ENCODE results near the gene EVI5L.

GRCh38 chr19:7910321-7911161 lies 80.5 kb downstream of the EVI5L start:
- TF ChIP-seq EP300 (IDR thresholded peaks at IDR 0.05; ENCODE audit: borderline replicate concordance in 1 of 2, low read depth in 2 of 2, low read length in 2 of 2) (no peak), CTCF (IDR thresholded peaks at IDR 0.05; ENCODE audit: control extremely low read depth in 1 of 3, insufficient read depth in 1 of 3, low read depth in 1 of 3, low read length in 3 of 3) (no peak), JUND (IDR thresholded peaks at IDR 0.05; ENCODE audit: low read length) (no peak), E2F6 (IDR thresholded peaks at IDR 0.05) (no peak), POLR2AphosphoS5 (IDR thresholded peaks at IDR 0.05; ENCODE audit: low read depth, low read length) (no peak), ASH2L (IDR thresholded peaks at IDR 0.05; ENCODE audit: low read length) (no peak), GABPA (IDR thresholded peaks at IDR 0.05; ENCODE audit: borderline replicate concordance, insufficient read depth, low read length) (no peak), POLR2A (IDR thresholded peaks at IDR 0.05; ENCODE audit: control extremely low read depth in 1 of 2, low read depth in 2 of 2, low read length in 2 of 2) (no peak), JUN (IDR thresholded peaks at IDR 0.05; ENCODE audit: low read depth, low read length) (no peak), TCF12 (IDR thresholded peaks at IDR 0.05; ENCODE audit: low read depth, low read length) (no peak), RAD21 (IDR thresholded peaks at IDR 0.05 in 1 of 2, conservative IDR thresholded peaks at IDR 0.05 in 1 of 2; ENCODE audit: low read depth in 2 of 2, low read length in 2 of 2) (no peak), KDM5A (IDR thresholded peaks at IDR 0.05; ENCODE audit: low read length) (no peak)
